ENCODE measurements around the gene RABIF. TPM values are rescaled to one million over a fixed set of nuclear protein-coding genes. Genes with fewer than 3 reads are reported as not detected.

RABIF gene
- total and polyA plus RNA-seq, 2 donors (not counting 1 experiment from before 2014, with no cell fraction given): 8.2 to 14.2 TPM

DNA sequence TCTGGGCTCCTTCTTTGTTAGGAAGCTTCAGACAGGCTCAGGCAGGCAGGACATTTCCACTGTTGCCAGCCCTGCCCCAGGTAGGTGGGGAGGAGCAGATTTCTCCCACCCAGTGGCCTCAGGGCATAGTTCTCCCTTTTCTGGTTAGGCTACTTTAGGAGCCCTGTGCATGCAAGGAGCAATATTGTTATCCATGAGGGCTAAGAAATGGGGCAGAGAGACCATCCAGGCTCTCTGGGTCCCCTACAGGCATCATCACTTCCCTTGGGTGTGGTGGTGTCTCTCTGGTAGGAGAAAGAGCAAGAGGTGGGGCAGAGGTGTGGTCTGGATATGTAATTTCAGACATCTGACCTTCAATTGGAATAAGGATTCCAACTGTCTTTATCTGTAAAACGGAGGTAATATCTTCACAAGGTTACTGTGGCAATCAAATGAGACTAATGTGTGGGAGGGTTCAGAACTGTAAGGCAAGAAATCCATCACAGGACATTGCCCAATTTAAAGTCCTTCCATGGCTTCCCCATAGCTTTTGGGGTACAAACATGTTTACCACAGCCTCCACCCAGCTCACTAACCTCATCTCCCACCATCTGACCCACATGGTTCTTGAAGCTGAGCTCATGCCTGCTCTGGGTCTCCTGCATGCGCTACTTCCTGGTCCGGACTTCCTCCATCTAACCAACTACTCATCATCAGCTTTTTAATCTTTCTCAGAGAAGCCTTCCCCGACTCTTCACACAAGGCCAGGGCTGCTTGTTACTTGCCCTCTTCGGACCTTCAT, 52.1 kb downstream of the RABIF start:
- Histone ChIP-seq H3K9ac (ENCODE audit: low read length) (no peak overlapping the region), H3K4me1 (ENCODE audit: control insufficient read depth in 2 of 2, insufficient read depth in 2 of 2, low read length in 2 of 2) (peaks cover 19 to 29% of the 10 kb centered on the region in 2 donors), H4K20me1 (ENCODE audit: control insufficient read depth, insufficient read depth, low read length, poor library complexity, severe bottlenecking) (no peaks in the 10 kb centered on the region), H3K9me3 (ENCODE audit: control extremely low read depth in 1 of 3, control insufficient read depth in 2 of 3, insufficient read depth in 1 of 3, low read length in 2 of 3) (peaks cover 0 to 6% (median 0%) of the 10 kb centered on the region in 3 donors), H3K4me2 (replicated peaks; ENCODE audit: low read depth, low read length, poor library complexity, severe bottlenecking) (no peak overlapping the region), H3K79me2 (ENCODE audit: control insufficient read depth, insufficient read depth, low read length) (no peaks in the 10 kb centered on the region), H3K27me3 (replicated peaks in 1 of 4; ENCODE audit: control extremely low read depth in 1 of 4, control insufficient read depth in 3 of 4, insufficient read depth in 4 of 4, low read length in 3 of 4) (peaks cover 0 to 4% (median 0%) of the 10 kb centered on the region in 4 experiments), H3K4me3 (ENCODE audit: control extremely low read depth in 1 of 5, extremely low read depth in 1 of 5, insufficient read depth in 1 of 5, low read depth in 2 of 5, low read length in 4 of 5) (no peak overlapping the region), H3K36me3 (replicated peaks in 1 of 2; ENCODE audit: control extremely low read depth in 1 of 2, control insufficient read depth in 1 of 2, extremely low read depth in 1 of 2, insufficient read depth in 2 of 2, low read length in 1 of 2) (no peaks in the 10 kb centered on the region), H2AFZ (ENCODE audit: insufficient read depth, low read depth, low read length, poor library complexity, severe bottlenecking) (no peak overlapping the region), H3K27ac (ENCODE audit: low read length in 2 of 2) (no peak overlapping the region)
- DNase-seq (no peak), ATAC-seq (ENCODE audit: low read depth) (no peak)
- CTCF ChIA-PET: no interaction called here
- intact Hi-C loops (cut with micrococcal nuclease): no loop called here
- H3K4me3 Mint-ChIP-seq: no peak overlapping the region
- H3K27ac Mint-ChIP-seq: no peak overlapping the region
- no peaks in the 10 kb centered on the region for H3K9me3 Mint-ChIP-seq (ENCODE audit: insufficient read depth)
- POLR2A ChIA-PET: no interaction called here
- TF ChIP-seq, protein P1, sequence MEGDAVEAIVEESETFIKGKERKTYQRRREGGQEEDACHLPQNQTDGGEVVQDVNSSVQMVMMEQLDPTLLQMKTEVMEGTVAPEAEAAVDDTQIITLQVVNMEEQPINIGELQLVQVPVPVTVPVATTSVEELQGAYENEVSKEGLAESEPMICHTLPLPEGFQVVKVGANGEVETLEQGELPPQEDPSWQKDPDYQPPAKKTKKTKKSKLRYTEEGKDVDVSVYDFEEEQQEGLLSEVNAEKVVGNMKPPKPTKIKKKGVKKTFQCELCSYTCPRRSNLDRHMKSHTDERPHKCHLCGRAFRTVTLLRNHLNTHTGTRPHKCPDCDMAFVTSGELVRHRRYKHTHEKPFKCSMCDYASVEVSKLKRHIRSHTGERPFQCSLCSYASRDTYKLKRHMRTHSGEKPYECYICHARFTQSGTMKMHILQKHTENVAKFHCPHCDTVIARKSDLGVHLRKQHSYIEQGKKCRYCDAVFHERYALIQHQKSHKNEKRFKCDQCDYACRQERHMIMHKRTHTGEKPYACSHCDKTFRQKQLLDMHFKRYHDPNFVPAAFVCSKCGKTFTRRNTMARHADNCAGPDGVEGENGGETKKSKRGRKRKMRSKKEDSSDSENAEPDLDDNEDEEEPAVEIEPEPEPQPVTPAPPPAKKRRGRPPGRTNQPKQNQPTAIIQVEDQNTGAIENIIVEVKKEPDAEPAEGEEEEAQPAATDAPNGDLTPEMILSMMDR (IDR thresholded peaks at IDR 0.05): no peak
- no peak for TF ChIP-seq EZH2 (IDR thresholded peaks at IDR 0.05; ENCODE audit: borderline replicate concordance, insufficient read depth, low read depth, low read length, poor library complexity, severe bottlenecking)
- peaks cover 8% of the 10 kb centered on the region for H3K27me3 Mint-ChIP-seq
- 55% methylated on average over 4 of the region's 5 CpGs for WGBS (ENCODE audit: insufficient coverage)
- peaks cover 22% of the 10 kb centered on the region for H3K4me1 Mint-ChIP-seq

DNA sequence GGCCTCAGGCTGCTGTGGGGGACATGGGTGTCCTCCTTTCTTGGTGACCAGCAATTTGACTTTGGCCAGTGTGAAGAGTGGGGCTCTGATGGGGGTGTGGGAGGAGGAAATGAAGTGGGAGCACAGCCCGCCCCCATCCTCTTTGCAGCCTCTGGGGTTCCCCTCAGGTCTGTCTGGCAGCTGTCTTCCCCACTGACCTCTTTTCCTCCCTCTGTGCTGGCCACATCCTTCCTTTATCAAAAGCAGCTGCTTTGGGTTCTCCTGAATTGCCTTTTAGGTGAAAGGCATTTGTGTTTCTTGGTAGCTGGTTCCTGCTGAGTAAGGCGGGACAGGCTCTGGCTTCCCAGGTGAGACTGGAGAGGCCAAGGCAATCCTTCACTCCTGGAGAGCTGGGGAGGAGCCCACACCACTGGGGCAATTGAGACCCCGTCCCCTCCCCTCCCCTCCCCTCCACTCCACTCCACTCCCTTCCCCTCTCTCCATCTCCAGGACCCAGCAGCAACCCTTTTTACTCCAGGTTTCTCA, 53.3 kb downstream of the RABIF start:
- no peaks in the 10 kb centered on the region for H3K9me3 Mint-ChIP-seq (ENCODE audit: insufficient read depth)
- Histone ChIP-seq H3K36me3 (replicated peaks in 1 of 2; ENCODE audit: control extremely low read depth in 1 of 2, control insufficient read depth in 1 of 2, extremely low read depth in 1 of 2, insufficient read depth in 2 of 2, low read length in 1 of 2) (no peaks in the 10 kb centered on the region), H3K4me1 (ENCODE audit: control insufficient read depth in 2 of 2, insufficient read depth in 2 of 2, low read length in 2 of 2) (peaks cover 19 to 29% of the 10 kb centered on the region in 2 donors), H4K20me1 (ENCODE audit: control insufficient read depth, insufficient read depth, low read length, poor library complexity, severe bottlenecking) (no peaks in the 10 kb centered on the region), H3K27ac (ENCODE audit: low read length in 2 of 2) (no peak overlapping the region), H3K27me3 (replicated peaks in 1 of 4; ENCODE audit: control extremely low read depth in 1 of 4, control insufficient read depth in 3 of 4, insufficient read depth in 4 of 4, low read length in 3 of 4) (peaks cover 0 to 4% (median 0%) of the 10 kb centered on the region in 4 experiments), H3K4me3 (ENCODE audit: control extremely low read depth in 1 of 5, extremely low read depth in 1 of 5, insufficient read depth in 1 of 5, low read depth in 2 of 5, low read length in 4 of 5) (no peak overlapping the region), H3K9me3 (ENCODE audit: control extremely low read depth in 1 of 3, control insufficient read depth in 2 of 3, insufficient read depth in 1 of 3, low read length in 2 of 3) (peaks cover 0 to 6% (median 0%) of the 10 kb centered on the region in 3 donors), H2AFZ (ENCODE audit: insufficient read depth, low read depth, low read length, poor library complexity, severe bottlenecking) (no peak overlapping the region), H3K79me2 (ENCODE audit: control insufficient read depth, insufficient read depth, low read length) (no peaks in the 10 kb centered on the region), H3K9ac (ENCODE audit: low read length) (no peak overlapping the region), H3K4me2 (replicated peaks; ENCODE audit: low read depth, low read length, poor library complexity, severe bottlenecking) (peak overlapping the region; percentile 28)
- no peak for ATAC-seq (ENCODE audit: low read depth)
- H3K27ac Mint-ChIP-seq: no peak overlapping the region
- TF ChIP-seq, protein P1 (IDR thresholded peaks at IDR 0.05): no peak
- no peak for TF ChIP-seq EZH2 (IDR thresholded peaks at IDR 0.05; ENCODE audit: borderline replicate concordance, insufficient read depth, low read depth, low read length, poor library complexity, severe bottlenecking)
- intact Hi-C loops (cut with micrococcal nuclease): no loop called here
- DNase-seq: no peak
- peaks cover 8% of the 10 kb centered on the region for H3K27me3 Mint-ChIP-seq
- ChIA-PET CTCF (interaction anchor here (0.6 kb wide), 1 partner anchor 916 kb away, joined by 5 read pairs; no protein-coding TSS in a partner anchor), POLR2A (no interaction called here)
- H3K4me1 Mint-ChIP-seq: peaks cover 22% of the 10 kb centered on the region
- H3K4me3 Mint-ChIP-seq: no peak overlapping the region
- WGBS (ENCODE audit: insufficient coverage): 20% methylated on average over 1 of the region's 3 CpGs

Data from B cell (primary cell).